HG03439 (cell line): ENCODE results near the gene CILP.
A peak's percentile ranks its signal among the peaks of the same experiment; 100 is the strongest.
"Not testable (repeated sequence)": the region's sequence is repeated elsewhere in the genome, so short reads cannot be mapped to it uniquely, and the experiment has no call there.

ENCODE experiments used
- ATAC-seq: cut with Tn5 transposase; IDR thresholded peaks from one replicate; pipeline ENCODE4 v1.9.1; 2021; ENCODE audit warnings: mild to moderate bottlenecking, moderate library complexity; ENCODE audit not compliant: unreplicated experiment

The CILP gene, protein sequence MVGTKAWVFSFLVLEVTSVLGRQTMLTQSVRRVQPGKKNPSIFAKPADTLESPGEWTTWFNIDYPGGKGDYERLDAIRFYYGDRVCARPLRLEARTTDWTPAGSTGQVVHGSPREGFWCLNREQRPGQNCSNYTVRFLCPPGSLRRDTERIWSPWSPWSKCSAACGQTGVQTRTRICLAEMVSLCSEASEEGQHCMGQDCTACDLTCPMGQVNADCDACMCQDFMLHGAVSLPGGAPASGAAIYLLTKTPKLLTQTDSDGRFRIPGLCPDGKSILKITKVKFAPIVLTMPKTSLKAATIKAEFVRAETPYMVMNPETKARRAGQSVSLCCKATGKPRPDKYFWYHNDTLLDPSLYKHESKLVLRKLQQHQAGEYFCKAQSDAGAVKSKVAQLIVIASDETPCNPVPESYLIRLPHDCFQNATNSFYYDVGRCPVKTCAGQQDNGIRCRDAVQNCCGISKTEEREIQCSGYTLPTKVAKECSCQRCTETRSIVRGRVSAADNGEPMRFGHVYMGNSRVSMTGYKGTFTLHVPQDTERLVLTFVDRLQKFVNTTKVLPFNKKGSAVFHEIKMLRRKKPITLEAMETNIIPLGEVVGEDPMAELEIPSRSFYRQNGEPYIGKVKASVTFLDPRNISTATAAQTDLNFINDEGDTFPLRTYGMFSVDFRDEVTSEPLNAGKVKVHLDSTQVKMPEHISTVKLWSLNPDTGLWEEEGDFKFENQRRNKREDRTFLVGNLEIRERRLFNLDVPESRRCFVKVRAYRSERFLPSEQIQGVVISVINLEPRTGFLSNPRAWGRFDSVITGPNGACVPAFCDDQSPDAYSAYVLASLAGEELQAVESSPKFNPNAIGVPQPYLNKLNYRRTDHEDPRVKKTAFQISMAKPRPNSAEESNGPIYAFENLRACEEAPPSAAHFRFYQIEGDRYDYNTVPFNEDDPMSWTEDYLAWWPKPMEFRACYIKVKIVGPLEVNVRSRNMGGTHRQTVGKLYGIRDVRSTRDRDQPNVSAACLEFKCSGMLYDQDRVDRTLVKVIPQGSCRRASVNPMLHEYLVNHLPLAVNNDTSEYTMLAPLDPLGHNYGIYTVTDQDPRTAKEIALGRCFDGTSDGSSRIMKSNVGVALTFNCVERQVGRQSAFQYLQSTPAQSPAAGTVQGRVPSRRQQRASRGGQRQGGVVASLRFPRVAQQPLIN

DNA sequence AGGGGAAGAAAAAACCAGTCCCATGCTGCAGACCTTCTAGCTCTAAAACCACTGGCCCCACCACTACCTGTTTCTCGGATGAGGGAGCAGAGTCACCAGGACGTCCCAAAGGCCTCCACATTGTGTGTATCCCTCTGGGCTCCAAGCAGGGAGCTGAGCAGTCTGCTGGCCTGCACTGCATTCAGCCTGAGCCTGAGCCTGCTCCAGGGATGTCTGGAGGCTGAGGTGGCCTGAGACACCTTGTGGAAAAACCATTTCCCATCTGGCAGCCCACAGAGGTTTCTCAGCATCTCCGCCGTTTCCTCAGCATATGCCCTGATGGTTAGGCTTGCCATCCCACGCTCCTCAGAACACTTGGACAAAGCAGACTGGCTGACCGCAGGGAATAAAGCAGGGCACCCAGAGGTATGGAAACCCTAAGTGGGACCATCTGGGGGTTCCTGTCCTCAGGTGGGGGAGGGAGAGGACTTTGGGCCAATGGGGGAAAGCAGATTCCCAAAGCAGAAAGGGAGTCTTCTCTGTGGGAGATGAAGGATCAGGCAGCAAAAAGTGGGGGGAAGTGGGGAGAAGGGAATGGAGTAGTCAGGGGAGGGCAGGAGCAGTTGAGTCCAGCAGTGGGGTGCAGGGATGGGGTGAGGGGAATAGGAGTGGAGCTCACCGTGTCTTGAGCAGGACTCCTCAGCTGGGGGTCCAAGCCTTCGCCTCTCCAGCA lies at the start of gene CILP:
TSS of gene CILP (minus strand) at position 704 of the 712 bp plus-strand sequence. CDS start 1,718 bp downstream, outside the sequence.
- no peak for ATAC-seq

DNA sequence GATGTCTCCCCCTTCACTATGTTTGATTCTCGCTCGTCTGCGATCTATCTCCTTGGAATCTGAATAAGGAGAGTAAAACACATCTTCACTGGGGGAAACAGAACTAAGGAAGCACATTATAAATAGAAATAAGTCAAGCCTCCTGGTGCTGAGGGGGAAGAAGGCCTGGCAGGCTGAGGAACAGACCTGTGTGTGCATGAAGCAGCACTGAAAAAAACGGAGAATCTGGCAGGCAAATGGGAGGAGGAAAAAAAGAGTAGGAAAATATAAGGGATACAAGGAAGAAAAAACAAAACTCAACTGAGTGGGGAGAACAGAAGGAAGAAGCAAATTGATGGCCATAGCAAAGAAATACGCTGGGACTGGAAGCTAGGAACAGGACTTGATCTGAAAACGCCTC lies 49.7 kb upstream of the CILP start:
- ATAC-seq, result no peak

DNA sequence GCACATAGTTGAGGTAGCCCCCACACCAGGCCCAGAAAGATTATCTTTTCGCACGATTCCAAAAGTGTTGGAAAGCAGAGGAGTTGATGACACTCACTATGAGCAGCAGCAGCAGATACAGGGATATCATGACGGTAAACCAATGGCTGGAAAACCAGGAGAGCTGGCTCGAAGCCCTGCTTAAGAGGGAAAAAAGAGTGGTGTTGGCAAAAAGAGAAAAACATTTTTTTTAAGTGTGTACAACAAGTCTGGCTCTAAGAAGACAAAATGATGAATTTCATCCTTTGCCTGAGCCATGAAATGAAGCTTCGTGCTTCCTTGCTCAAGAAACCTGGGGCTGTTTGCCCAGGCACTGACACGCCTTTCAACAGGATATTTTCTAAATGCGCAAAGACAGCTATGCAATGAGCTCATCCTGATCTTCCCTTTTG lies 48.1 kb upstream of the CILP start:
- no peak for ATAC-seq

DNA sequence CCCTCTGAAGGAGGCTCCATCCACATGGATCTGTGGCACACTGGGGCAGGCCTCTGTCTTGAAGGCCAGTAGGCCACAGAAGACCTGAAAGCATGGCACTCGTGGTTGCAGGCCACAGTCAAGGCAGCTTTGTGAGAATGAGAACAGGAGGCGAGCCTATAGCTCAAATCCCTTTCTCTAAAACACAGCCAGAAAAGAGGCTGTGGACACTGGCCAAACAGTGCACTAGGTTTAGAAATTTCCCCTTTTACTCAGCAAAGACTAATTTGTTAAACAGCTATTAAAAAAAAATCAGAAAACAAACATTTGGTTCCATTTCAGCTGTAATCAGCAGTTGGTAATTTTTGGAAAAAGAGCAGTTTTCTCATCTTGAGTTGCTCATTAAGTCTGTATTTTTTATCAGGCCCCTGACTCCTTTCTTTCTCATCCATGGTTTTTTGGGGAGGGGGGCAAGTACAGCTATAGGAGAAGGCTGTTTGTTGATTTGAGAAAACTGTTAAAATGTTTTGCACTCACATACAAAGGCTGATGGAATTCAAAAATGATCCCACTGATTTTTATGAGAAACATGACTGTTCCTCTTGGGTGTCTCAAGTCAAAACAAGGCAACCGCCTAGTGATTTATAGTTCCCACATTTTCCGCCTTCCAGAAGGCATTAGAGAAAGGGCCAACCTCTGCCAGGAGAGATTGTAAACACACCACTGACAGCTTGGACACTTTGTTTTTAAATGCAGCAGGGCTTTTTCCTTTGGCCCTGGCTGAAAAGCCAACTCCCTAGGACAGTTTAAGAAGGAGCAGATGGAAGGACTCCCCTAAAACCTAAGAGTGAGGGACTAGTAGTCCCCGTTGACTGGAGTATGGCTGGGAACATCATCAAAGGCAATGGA lies 47.3 kb upstream of the CILP start:
- no peak for ATAC-seq

DNA sequence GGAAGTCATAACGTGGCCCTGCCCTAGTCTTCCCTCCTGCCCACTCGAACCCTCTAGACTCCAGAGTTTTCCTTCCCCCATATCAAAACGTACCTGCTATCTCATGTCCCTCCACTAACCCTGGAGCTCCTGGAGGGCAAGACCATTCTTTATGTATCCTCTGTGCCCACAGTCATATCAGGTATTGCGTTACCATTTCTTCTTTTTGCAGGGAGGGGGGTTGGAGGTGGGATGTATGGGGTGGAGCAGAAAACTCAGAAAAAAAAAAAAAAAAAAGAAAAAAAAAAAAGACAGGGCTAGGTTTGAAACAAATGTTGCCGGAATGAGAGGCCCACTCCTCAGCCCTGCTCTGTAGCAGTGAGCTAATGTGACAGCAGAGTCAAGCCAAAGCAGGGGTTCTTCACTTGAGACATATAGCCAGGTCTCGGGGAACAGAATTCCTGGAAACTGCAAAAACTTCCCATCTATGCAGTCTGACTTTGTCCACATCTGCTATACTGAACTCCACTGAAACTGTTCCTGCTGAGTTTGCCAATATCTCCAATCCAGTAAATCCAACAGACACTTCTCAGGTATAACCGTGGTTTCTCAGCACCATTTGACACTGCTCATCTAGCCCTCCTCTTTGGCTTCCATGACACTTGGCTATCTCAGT lies 44.3 kb upstream of the CILP start:
- no peak for ATAC-seq

DNA sequence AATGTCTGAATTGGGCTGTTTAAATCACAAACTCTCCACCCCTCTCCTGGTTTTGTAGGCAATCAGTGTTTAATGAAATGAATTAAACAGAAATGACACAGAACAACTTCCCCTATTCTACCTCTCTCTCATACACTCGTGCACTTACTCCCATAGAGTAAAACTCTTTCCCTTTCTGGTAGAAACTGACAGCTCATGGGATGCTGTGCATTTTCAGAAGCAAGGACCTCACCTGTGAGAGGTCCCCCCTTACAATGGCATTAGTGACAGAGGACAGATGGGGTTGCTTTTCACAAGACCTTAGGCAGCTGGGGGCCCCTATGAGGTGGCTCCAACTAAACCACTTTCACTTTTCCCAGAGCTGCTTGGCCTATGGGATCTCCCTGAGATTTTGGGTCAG lies 43.5 kb upstream of the CILP start:
- no peak for ATAC-seq

DNA sequence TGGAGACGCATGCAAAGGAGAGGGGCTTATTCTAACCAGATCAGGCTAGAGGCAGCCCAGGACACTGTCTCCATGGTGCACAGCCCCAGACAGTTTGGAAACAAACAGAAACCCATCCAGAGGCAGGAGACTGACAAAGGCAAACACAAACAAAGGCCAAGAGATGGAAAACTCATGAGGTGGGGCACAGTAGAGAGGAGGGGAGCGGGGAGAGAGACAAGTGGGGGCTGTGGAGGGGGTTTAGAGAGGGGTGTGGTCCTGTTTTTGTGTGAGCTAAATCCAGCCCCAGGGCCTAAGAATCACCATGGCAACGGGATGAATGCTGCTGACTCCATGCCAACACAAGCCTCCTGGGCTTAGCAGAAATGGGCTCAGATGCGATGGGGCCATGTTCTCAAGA lies 43.1 kb upstream of the CILP start:
- no peak for ATAC-seq

DNA sequence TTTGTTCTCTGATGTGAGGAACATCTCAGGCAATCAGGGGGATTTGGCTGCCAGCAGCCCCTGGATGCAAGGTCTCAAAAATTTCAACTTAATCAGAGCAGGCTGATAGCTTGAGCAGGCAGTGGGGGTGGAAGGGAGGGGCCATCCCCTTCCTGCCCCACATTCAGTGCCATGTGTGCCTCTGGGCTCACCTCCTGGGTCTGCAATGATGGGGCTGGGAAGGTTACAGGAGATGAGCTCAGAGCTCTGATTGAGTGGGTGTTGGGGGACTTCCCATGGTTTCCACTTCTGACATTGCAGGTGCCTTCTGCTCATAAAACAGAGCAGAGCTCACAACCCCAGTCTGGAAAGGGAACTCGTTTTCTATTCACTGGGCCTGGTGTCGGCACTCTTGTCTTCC lies 38.4 kb upstream of the CILP start:
- peak; percentile 71 for ATAC-seq

DNA sequence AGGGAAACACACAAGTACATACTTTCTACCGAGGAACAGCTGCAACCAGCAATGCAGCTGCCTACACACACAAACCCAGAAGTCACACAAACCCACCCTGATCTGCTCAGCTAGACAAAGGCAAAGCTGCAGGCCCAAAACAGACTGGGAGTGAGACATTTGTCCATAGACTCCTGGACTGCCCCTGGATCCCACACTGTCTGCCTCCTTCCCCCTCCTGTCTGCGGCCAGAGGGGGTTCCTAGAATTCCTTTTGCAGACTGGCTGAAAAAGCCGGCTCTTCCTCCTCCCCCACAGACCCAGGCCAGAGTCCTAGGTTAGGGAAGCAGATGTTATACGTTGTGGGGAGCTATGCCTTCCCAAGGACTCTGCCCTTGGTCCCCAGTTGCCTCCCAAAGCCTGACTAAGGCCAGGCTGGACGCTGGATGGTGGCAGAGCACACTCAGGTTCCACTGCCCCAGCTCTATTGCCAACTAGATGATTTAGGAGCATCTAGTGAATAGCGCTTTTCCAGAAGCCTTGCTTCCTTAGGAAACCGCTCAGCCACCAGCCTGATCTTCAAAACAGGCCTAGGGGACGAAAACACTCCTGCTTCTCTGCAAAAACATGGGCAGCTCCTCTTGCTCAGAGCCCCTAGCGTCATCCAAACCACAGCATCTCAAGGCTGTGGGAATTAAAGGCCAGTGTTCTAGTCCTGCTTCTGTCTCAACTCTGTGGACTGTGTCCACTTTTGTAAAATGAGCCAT lies 37.4 kb upstream of the CILP start:
- no peak for ATAC-seq

DNA sequence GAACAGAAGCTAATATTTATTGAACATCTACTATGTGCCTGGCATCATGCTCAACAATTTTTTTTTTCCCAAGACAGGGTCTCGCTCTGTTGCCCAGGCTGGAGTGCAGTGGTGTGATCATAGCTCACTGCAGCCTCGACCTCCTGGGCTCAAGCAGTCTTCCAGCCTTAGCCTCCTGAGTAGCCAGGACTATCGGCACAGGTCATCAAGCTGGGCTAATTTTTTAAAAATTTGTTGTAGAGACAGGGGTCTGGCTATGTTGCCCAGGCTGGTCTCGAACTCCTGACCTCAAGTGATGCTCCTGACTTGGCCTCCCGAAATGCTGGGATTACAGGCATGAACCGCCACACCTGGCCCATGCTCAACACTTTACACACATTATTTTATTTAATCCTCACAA lies 35.7 kb upstream of the CILP start:
- no peak for ATAC-seq

DNA sequence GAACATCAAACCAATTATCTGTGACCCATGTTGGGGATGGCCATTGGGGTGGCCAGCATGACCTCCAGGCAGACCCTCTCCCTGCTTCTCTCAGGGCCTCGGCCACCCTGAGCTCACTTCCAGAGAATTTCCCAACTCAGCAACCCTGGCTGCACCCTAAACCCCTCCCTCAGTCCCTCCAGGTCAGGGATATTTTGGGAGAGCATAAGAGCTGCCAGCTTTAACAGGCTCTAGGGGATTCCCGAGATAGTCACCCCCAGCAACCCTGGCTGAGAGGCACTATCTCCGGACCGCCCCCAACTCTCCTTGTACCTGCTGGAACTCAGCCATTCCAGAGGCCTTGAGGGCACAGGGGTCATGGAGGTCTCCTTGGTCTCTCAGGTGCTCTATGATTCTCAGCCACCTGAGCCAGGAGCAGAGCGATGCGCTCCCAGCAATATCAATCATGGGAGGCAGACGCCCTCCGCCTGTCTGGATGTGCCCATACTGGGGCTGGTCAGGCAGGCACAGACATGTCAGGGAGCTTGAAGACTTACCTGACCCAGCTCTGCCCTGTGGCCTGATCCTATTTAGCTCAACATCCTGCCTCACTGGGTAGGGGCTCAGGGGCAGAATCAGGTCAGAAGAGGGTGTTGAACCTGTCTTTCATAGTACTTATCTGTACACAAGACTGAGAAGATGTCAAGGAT lies 34.9 kb upstream of the CILP start:
- no peak for ATAC-seq

DNA sequence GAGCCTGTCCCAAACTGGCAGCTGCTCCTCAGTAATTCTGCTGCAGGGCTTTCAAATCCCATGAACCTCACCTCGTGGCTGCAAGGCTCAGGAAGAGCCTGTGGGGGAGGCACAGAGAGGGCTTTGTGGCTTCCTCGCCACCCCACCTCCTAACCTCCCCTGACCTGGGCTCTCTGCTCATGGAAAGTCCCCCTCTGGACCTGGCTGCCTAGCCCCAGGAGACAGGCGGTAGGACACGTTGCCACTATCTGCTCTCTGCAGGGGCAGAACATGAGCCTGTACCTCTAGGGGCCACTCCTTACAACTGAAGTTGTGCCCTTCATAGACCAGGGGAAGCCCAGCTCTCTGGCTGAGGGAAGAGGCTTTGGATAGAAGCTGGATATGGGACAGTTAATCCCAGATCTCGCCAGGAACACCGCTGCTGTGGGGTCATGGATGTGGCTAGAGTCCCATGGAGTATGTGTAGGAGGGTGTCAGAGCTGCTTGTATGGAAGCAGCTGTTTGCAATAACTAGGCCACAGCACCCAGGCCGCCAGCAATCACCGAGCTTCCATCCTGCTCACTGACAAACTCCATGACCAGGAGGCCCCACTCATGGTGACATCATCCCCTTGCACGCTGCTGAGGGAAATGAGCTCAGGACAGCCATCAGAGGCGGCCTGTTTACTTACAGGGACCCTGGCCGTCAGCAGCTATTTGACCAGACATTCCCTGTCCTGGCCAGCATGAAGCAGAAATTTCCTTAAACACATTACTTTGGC lies 34.0 kb upstream of the CILP start:
- no peak for ATAC-seq

DNA sequence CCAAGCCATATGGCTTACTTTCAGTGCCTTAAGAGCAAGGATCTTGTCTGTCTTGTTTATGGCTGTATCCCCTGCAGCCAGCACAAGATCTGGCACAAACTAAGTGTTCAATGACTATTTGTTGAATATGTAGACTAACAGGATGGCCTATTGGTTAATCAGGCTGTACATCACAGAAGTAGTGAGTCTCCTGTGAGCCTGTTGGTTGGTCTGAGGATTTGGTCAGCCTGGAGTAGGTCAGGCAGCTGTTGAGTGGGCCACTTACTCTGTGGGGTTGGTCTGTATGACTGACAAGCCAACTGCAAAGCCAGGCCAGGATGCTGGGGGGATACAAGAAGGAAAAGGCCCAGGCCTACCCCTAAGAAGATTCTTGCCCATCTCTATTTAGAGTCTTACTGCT lies 33.4 kb upstream of the CILP start:
- no peak for ATAC-seq

DNA sequence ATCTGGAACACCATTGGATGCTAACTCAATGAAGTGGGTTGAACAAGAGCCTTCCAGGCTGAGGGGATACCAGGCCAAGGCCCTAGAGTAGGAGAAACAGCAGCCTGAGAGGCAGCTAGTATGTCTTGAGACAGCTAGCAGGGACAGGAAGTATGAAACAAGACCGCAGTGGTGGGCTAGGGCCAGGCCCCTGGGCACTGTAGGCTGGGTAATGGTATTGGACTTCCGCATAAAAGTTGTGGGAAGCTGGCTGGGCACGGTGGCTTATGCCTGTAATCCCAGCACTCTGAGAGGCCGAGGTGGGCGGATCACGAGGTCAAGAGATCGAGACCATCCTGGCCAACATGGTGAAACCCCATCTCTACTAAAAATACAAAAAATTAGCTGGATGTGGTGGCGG lies 25.2 kb upstream of the CILP start:
- not testable (repeated sequence) for ATAC-seq

DNA sequence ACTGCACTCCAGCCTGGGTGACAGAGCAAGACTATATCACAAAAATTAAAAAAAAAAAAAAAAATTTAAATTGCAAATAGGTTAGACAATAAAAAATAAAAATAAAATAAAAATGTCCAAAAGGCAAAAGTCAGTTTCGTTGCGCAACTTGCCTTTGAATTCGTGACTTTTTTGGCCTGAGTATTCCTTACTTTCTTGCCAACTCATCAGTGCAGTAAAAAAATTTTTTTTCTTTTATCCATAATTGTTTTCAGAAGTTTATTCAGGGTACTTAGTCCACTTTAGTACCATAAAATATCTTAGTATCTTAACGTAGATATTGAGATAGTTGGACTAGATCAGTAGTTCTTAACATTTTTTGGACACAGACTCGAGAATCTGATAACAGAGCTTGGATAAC lies 22.4 kb upstream of the CILP start:
- no peak for ATAC-seq

DNA sequence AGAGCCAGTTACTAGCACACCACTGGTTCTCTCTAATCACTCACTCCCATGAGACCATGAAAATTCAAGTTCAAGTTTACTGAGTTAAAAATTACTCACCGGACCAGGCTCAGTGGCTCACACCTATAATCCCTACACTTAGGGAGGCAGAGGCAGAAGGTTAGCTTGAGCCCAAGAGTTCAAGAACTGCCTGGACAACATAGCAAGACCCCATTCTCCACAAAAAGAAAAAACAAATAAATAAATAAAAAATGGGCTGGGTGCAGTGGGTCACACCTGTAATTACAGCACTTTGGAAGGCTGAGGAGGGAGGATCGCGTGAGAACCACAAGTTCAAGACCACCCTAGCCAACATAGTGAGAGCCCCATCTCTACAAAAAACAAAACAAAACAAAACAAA lies 21.2 kb upstream of the CILP start:
- ATAC-seq, result no peak

DNA sequence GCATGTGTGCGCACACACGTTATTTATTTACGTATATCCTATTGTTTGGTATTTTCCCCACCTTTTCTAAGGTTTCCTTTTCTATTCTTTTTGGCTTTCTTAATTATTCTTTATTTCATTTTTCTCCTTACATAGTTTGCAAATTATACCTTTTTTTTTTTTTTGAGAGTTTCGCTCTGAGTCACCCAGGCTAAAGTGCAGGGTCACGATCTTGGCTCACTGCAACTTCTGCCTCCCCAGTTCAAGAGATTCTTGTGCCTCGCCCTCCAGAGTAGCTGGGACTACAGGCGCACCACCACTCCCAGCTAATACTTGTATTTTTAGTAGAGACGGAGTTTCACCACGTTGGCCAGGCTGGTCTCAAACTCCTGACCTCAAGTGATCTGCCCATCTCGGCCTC lies 20.0 kb upstream of the CILP start:
- ATAC-seq, result no peak
